ENCODE results near the gene SVOPL. TPM values are rescaled to one million over a fixed set of nuclear protein-coding genes. Genes with fewer than 3 reads are reported as not detected.

SVOPL gene
- polyA plus RNA-seq, 1 of the 3 experiments (the other 2 are of a cell fraction) = not detected

DNA sequence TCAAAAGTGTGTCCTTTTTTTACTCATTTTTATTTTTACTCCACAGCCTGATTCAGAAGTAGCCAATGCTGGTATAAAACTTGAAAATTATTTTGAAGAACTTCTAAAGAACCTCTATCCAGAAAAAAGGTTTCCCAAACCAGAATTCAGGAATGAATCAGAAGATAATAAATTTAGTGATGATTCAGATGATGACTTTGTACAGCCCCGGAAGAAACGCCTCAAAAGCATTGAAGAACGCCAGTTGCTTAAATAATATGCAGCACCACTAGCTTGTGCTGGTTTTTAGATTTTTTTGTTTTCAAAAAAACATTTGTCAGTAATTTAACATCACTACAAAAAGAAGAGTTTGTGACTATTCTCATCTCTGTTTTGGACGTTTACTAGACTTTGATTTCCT lies 116.5 kb downstream of the SVOPL start:
- no peak overlapping the region for H3K27ac ChIP-seq (ENCODE audit: low read depth in 2 of 2, low read length in 1 of 2)
- no peaks in the 10 kb centered on the region for H3F3A ChIP-seq (replicated peaks; ENCODE audit: insufficient read depth)
- CTCF ChIA-PET = interaction anchor here (1.1 to 3.7 kb wide), 3 partner anchors 18 to 154 kb away, joined by 4 to 12 read pairs (median 4); no protein-coding TSS in a partner anchor
- H3K9me3 ChIP-seq = no peaks in the 10 kb centered on the region
- H3K4me3 ChIP-seq (ENCODE audit: low read depth in 2 of 2, low read length in 1 of 2) = no peak overlapping the region
- H3K9ac ChIP-seq = no peak overlapping the region
- H3K36me3 ChIP-seq (replicated peaks in 1 of 2; ENCODE audit: control insufficient read depth in 1 of 2, insufficient read depth in 2 of 2, low read length in 1 of 2) = peaks cover 53 to 55% of the 10 kb centered on the region in 2 experiments
- H3K9me2 ChIP-seq = no peaks in the 10 kb centered on the region
- H3K4me1 ChIP-seq (ENCODE audit: control insufficient read depth in 1 of 2, insufficient read depth in 2 of 2, low read depth in 1 of 2, low read length in 1 of 2) = no peaks in the 10 kb centered on the region
- H2AFZ ChIP-seq (ENCODE audit: low read depth) = no peak overlapping the region
- WGBS (ENCODE audit: low lambda C conversion rate) = 78% methylated on average over 4 of the region's 4 CpGs
- no peak for DNase-seq
- H3K4me2 ChIP-seq = no peak overlapping the region
- no peaks in the 10 kb centered on the region for H3K27me3 ChIP-seq (ENCODE audit: insufficient read depth)
- H4K20me1 ChIP-seq (ENCODE audit: insufficient read depth) = no peaks in the 10 kb centered on the region
- POLR2A ChIA-PET = no interaction called here
- no peaks in the 10 kb centered on the region for H3K79me2 ChIP-seq (ENCODE audit: insufficient read depth)
- no peak for TF ChIP-seq TCF12 (IDR thresholded peaks at IDR 0.05)
- TF ChIP-seq ZBTB33 (IDR thresholded peaks at IDR 0.05; ENCODE audit: borderline replicate concordance, low read depth) = no peak
- no peak for TF ChIP-seq RFX5 (IDR thresholded peaks at IDR 0.05; ENCODE audit: low read length)
- no peak for TF ChIP-seq RCOR1 (IDR thresholded peaks at IDR 0.05; ENCODE audit: low read length)
- TF ChIP-seq FOXJ3 (CRISPR knock-in tag; IDR thresholded peaks at IDR 0.05) = no peak
- no peak for TF ChIP-seq CHD2 (IDR thresholded peaks at IDR 0.05; ENCODE audit: low read length, partially characterized antibody)
- no peak for TF ChIP-seq YY1 (IDR thresholded peaks at IDR 0.05; ENCODE audit: low read depth)
- TF ChIP-seq POLR2AphosphoS5 (IDR thresholded peaks at IDR 0.05; ENCODE audit: low read depth, low read length) = no peak
- TF ChIP-seq SIN3A (IDR thresholded peaks at IDR 0.05; ENCODE audit: borderline replicate concordance, low read depth, low read length) = no peak
- no peak for TF ChIP-seq SMC3 (IDR thresholded peaks at IDR 0.05; ENCODE audit: low read depth, low read length)
- no peak for TF ChIP-seq GATA2 (CRISPR knock-in tag; IDR thresholded peaks at IDR 0.05)
- TF ChIP-seq ELF1 (IDR thresholded peaks at IDR 0.05) = no peak
- TF ChIP-seq EP300 (IDR thresholded peaks at IDR 0.05; ENCODE audit: borderline replicate concordance in 1 of 2, low read depth in 1 of 2, low read length in 1 of 2) = no peak
- TF ChIP-seq MXI1 (IDR thresholded peaks at IDR 0.05; ENCODE audit: low read depth, low read length) = no peak
- no peak for TF ChIP-seq REST (IDR thresholded peaks at IDR 0.05; ENCODE audit: low read depth, low read length)
- TF ChIP-seq TEAD4 (IDR thresholded peaks at IDR 0.05; ENCODE audit: borderline replicate concordance, insufficient read depth) = no peak
- TF ChIP-seq EZH2phosphoT487 (IDR thresholded peaks at IDR 0.05; ENCODE audit: borderline replicate concordance, low read depth) = no peak
- TF ChIP-seq, protein P1, sequence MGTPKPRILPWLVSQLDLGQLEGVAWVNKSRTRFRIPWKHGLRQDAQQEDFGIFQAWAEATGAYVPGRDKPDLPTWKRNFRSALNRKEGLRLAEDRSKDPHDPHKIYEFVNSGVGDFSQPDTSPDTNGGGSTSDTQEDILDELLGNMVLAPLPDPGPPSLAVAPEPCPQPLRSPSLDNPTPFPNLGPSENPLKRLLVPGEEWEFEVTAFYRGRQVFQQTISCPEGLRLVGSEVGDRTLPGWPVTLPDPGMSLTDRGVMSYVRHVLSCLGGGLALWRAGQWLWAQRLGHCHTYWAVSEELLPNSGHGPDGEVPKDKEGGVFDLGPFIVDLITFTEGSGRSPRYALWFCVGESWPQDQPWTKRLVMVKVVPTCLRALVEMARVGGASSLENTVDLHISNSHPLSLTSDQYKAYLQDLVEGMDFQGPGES (IDR thresholded peaks at IDR 0.05; ENCODE audit: low read depth, low read length) = no peak
- no peak for TF ChIP-seq MEF2A (IDR thresholded peaks at IDR 0.05; ENCODE audit: borderline replicate concordance, low read depth)
- no peak for TF ChIP-seq RAD21 (IDR thresholded peaks at IDR 0.05; ENCODE audit: low read length)
